Testis (tissue), 3 donors: ENCODE data around the gene CHST12. TPM values are rescaled to one million over a fixed set of nuclear protein-coding genes. Genes with fewer than 3 reads are reported as not detected.

Source experiments
- DNase-seq: peaks from one replicate; pipeline ENCODE4 v3.0.0-alpha.2; 2019
- H3K27ac ChIP-seq, 2 donors: fragments of 200-600 bp; sonication (generic); one replicate each; pipeline ENCODE4 v1.5.1; 2019
- H3K27me3 ChIP-seq: fragments of 200-600 bp; sonication (generic); one replicate; pipeline ENCODE4 v1.5.1; 2019
- H3K36me3 ChIP-seq: fragments of 200-600 bp; sonication (generic); one replicate; pipeline ENCODE4 v1.5.1; 2017; ENCODE audit warnings: low read depth; ENCODE audit errors: missing control alignments
- H3K4me1 ChIP-seq: fragments of 200-600 bp; sonication (generic); one replicate; pipeline ENCODE4 v1.5.1; 2019
- H3K4me3 ChIP-seq, 2 donors: fragments of 200-600 bp; sonication (generic); one replicate each; pipeline ENCODE4 v1.5.1; 2017 to 2019
- H3K9me3 ChIP-seq: fragments of 200-600 bp; sonication (generic); one replicate; pipeline ENCODE4 v1.5.1; 2017
- CTCF ChIP-seq, 3 experiments: fragments of 450-650 bp in 2 of 3; fragments of 200-600 bp in 1 of 3; sonication (generic) in 1 of 3; IDR thresholded peaks; one replicate each; pipeline ENCODE4 v1.5.1; 2016 to 2019; ENCODE audit warnings: antibody characterized with exemption in 3 of 3, mild to moderate bottlenecking in 2 of 3, moderate library complexity in 1 of 3
- POLR2A ChIP-seq: fragments of 450-650 bp; IDR thresholded peaks from one replicate; pipeline ENCODE4 v1.6.1; 2017; ENCODE audit warnings: antibody characterized with exemption, mild to moderate bottlenecking, moderate library complexity
- WGBS, 2 donors: methylation state at CpG; one replicate each; pipeline ENCODE4 v1.1.5; 2018; 5-methylcytosine and 5-hydroxymethylcytosine counted together
- intact Hi-C: fragments of 100-400 bp; cut with DNase I; formaldehyde crosslinking; loops from one replicate; pipeline ENCODE4 v1.15.1; 2023; ENCODE audit warnings: low total_unique reads
- polyA plus RNA-seq: library from polyadenylated mRNA; stranded (reverse); fragments of 350-450 nt; fragmentation: Illumina TruSeq; extraction: RNeasy Lipid Tissue Mini Kit (QIAGEN cat#74804); gene quantifications from one replicate; pipeline ENCODE4 v1.2.3, GENCODE V29; 2014; ENCODE audit warnings: low read depth, low replicate concordance; ENCODE audit not compliant: insufficient read depth
- total RNA-seq, 2 donors: library from RNA; depleted of rRNA; stranded (reverse); fragments of >200 nt; gene quantifications; one replicate each; pipeline ENCODE4 v1.2.3, GENCODE V29; 2016

CHST12 gene
- total and polyA plus RNA-seq, 3 donors from 2014 or later = 15.3 to 42.1 (median 42.0) TPM

DNA sequence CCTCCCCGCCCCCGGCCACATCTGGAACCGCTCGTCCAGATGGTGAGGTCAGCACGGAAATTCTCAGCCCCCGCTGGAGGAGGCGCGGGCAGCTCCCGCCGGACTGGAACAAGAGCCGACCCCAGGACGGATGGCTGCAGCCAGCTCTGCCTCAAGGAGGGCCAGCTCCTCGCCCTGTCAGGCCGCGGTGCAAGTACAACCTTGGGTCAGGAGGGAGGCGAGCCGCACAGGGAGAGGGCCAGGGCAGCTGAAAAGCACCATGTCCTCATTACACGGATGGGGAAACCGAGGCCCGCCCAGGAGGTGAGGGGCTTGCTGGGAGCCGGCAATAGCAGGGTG lies 76.6 kb downstream of the CHST12 start:
- no peak for DNase-seq
- intact Hi-C loops = no loop called here
- no peak overlapping the region for H3K27ac ChIP-seq
- H3K4me1 ChIP-seq = peaks cover 19% of the 10 kb centered on the region
- H3K36me3 ChIP-seq = no peaks in the 10 kb centered on the region
- WGBS, 2 donors = 37 to 53% methylated on average over 8 to 21 of the region's 21 CpGs
- H3K4me3 ChIP-seq = no peak overlapping the region
- no peak for TF ChIP-seq CTCF (IDR thresholded peaks at IDR 0.05)
- no peak for TF ChIP-seq POLR2A
- H3K9me3 ChIP-seq = no peaks in the 10 kb centered on the region
- no peaks in the 10 kb centered on the region for H3K27me3 ChIP-seq

- intact Hi-C loops = no loop called here
- TF ChIP-seq CTCF (IDR thresholded peaks at IDR 0.05) = no peak
- no peak for TF ChIP-seq POLR2A
- no peak for DNase-seq
- Histone ChIP-seq H3K4me3 (no peak overlapping the region), H3K9me3 (no peaks in the 10 kb centered on the region), H3K4me1 (peaks cover 19% of the 10 kb centered on the region), H3K36me3 (no peaks in the 10 kb centered on the region), H3K27me3 (no peaks in the 10 kb centered on the region), H3K27ac (no peak overlapping the region)
- WGBS, 2 donors = 90 to 95% methylated on average over 4 of the region's 4 CpGs
Observed at GRCh38 chr7:2481195-2481594, 77.8 kb downstream of the CHST12 start.

- Histone ChIP-seq H3K27me3 (no peaks in the 10 kb centered on the region), H3K4me1 (peaks cover 23% of the 10 kb centered on the region), H3K4me3 (no peak overlapping the region), H3K36me3 (no peaks in the 10 kb centered on the region), H3K9me3 (no peaks in the 10 kb centered on the region), H3K27ac (no peak overlapping the region)
- 85 to 90% methylated on average over 8 to 10 of the region's 10 CpGs for WGBS, 2 donors
- intact Hi-C loops = no loop called here
- DNase-seq = no peak
- no peak for TF ChIP-seq POLR2A
- no peak for TF ChIP-seq CTCF (IDR thresholded peaks at IDR 0.05)
Observed at GRCh38 chr7:2482725-2483451, 79.5 kb downstream of the CHST12 start.

GRCh38 chr7:2483494-2483893 lies 80.1 kb downstream of the CHST12 start:
- H3K9me3 ChIP-seq = no peaks in the 10 kb centered on the region
- H3K27ac ChIP-seq = no peak overlapping the region
- H3K27me3 ChIP-seq = no peaks in the 10 kb centered on the region
- peaks cover 23% of the 10 kb centered on the region for H3K4me1 ChIP-seq
- no peak overlapping the region for H3K4me3 ChIP-seq
- no peak for TF ChIP-seq POLR2A
- TF ChIP-seq CTCF (IDR thresholded peaks at IDR 0.05) = no peak
- no peaks in the 10 kb centered on the region for H3K36me3 ChIP-seq
- WGBS, 2 donors = 76 to 77% methylated on average over 5 of the region's 5 CpGs
- no peak for DNase-seq
- intact Hi-C loops = no loop called here

GRCh38 chr7:2484868-2485267 lies 81.5 kb downstream of the CHST12 start:
- Histone ChIP-seq H3K4me3 (no peak overlapping the region), H3K36me3 (no peaks in the 10 kb centered on the region), H3K4me1 (peaks cover 27% of the 10 kb centered on the region), H3K27me3 (no peaks in the 10 kb centered on the region), H3K27ac (no peak overlapping the region), H3K9me3 (no peaks in the 10 kb centered on the region)
- no peak for TF ChIP-seq POLR2A
- TF ChIP-seq CTCF (IDR thresholded peaks at IDR 0.05) = no peak
- intact Hi-C loops = no loop called here
- WGBS, 2 donors = 82 to 90% methylated on average over 12 of the region's 12 CpGs
- DNase-seq = no peak
